Ascending aorta (tissue), 2 donors: ENCODE data around the gene DACH1. TPM values are rescaled to one million over a fixed set of nuclear protein-coding genes. Genes with fewer than 3 reads are reported as not detected.

Experiments used
- DNase-seq, 2 donors: peaks; one replicate each; pipeline ENCODE4 v3.0.0-alpha.2; 2019; ENCODE audit warnings: low spot score in 2 of 2
- H3K27ac ChIP-seq, 2 donors: fragments of 200-600 bp; sonication (generic); one replicate each; pipeline ENCODE4 v1.5.1; 2016 to 2017; ENCODE audit warnings: mild to moderate bottlenecking in 1 of 2
- H3K27me3 ChIP-seq: fragments of 200-600 bp; sonication (generic); one replicate; pipeline ENCODE4 v1.5.1; 2017
- H3K36me3 ChIP-seq, 2 donors: fragments of 200-600 bp; sonication (generic); one replicate each; pipeline ENCODE4 v1.5.1; 2016
- H3K4me1 ChIP-seq, 2 donors: fragments of 200-600 bp; sonication (generic); one replicate each; pipeline ENCODE4 v1.5.1; 2016 to 2017; ENCODE audit warnings: mild to moderate bottlenecking in 1 of 2
- H3K4me3 ChIP-seq, 2 donors: fragments of 200-600 bp; sonication (generic); one replicate each; pipeline ENCODE4 v1.5.1; 2016 to 2017; ENCODE audit warnings: mild to moderate bottlenecking in 1 of 2
- H3K9me3 ChIP-seq, 2 donors: fragments of 200-600 bp; sonication (generic); one replicate each; pipeline ENCODE4 v1.5.1; 2016
- CTCF ChIP-seq, 3 experiments: fragments of 200-600 bp in 2 of 3; fragments of 450-650 bp in 1 of 3; sonication (generic) in 2 of 3; IDR thresholded peaks; one replicate each; pipeline ENCODE4 v1.5.1; 2016 to 2019; ENCODE audit warnings: antibody characterized with exemption in 3 of 3, mild to moderate bottlenecking in 1 of 3, moderate library complexity in 1 of 3
- intact Hi-C: fragments of 100-400 bp; cut with DNase I; formaldehyde crosslinking; loops from one replicate; pipeline ENCODE4 v1.15.1; 2023
- total RNA-seq: library from RNA; depleted of rRNA; stranded (reverse); fragments of >200 nt; gene quantifications from one replicate; pipeline ENCODE4 v1.1.0, GENCODE V29; 2016

Gene DACH1
- total RNA-seq, 1 donor from 2014 or later: not detected

- TF ChIP-seq CTCF (IDR thresholded peaks at IDR 0.05): no peak
- Histone ChIP-seq H3K9me3 (no peaks in the 10 kb centered on the region), H3K27me3 (no peaks in the 10 kb centered on the region), H3K27ac (no peak overlapping the region), H3K36me3 (no peaks in the 10 kb centered on the region), H3K4me3 (no peak overlapping the region), H3K4me1 (no peaks in the 10 kb centered on the region)
- DNase-seq: no peak
- intact Hi-C loops: no loop called here
Observed at GRCh38 chr13:71645467-71645866, 221.5 kb downstream of the DACH1 start.

GRCh38 chr13:71644579-71644978 lies 222.4 kb downstream of the DACH1 start:
- Histone ChIP-seq H3K4me1 (no peaks in the 10 kb centered on the region), H3K4me3 (no peak overlapping the region), H3K27me3 (no peaks in the 10 kb centered on the region), H3K9me3 (no peaks in the 10 kb centered on the region), H3K27ac (no peak overlapping the region), H3K36me3 (no peaks in the 10 kb centered on the region)
- no peak for TF ChIP-seq CTCF (IDR thresholded peaks at IDR 0.05)
- no peak for DNase-seq
- intact Hi-C loops: no loop called here

- Histone ChIP-seq H3K4me3 (no peak overlapping the region), H3K4me1 (no peaks in the 10 kb centered on the region), H3K9me3 (no peaks in the 10 kb centered on the region), H3K27ac (no peak overlapping the region), H3K36me3 (no peaks in the 10 kb centered on the region), H3K27me3 (no peaks in the 10 kb centered on the region)
- intact Hi-C loops: no loop called here
- no peak for DNase-seq
- TF ChIP-seq CTCF (IDR thresholded peaks at IDR 0.05): no peak
Observed at GRCh38 chr13:71643448-71643860, 223.6 kb downstream of the DACH1 start.

- H3K9me3 ChIP-seq: no peaks in the 10 kb centered on the region
- H3K27ac ChIP-seq: no peak overlapping the region
- no peaks in the 10 kb centered on the region for H3K27me3 ChIP-seq
- no peak overlapping the region for H3K4me3 ChIP-seq
- no peak for DNase-seq
- no peaks in the 10 kb centered on the region for H3K4me1 ChIP-seq
- H3K36me3 ChIP-seq: no peaks in the 10 kb centered on the region
- intact Hi-C loops: no loop called here
- TF ChIP-seq CTCF (IDR thresholded peaks at IDR 0.05): no peak
Observed at GRCh38 chr13:71638751-71639150, 228.3 kb downstream of the DACH1 start.

DNA sequence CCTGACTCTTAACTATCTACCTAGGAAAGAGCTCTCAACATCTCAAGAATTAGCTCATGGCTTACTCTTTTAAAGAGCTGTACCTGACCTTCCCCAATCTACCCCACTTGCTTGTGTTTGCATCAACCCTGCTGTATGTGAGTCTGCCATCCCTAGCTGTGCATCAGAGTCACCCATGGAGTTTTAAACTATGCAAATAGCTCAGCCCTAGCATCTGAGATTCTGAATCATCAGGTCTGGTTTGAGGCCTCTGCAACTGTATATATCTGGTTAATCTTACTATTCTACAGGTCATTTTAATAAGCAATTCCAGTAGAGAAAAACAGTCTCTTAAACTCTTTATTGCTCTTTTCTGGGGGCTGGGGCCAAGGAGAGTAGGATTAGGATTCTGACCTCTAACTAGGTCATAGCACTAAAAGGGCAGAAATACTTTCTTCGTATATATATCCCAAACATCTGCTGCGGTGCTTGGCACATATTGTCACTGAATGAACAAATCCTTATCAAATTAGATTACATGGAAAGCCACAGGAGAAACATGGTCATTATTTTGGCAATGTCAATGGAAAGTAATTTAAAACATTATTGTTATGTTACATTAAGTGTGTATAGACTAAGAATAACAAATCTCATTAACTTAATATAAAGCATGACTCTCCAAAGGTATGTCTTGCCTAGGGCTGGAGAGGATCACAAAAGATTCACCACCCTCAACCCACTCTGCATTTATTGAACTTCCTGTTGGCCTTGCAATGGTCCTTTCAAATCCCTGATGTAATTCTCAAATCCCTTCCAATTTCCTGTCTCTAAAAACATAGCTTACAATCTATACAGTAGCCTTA lies 232.2 kb downstream of the DACH1 start:
- no peak for DNase-seq
- Histone ChIP-seq H3K4me1 (no peaks in the 10 kb centered on the region), H3K27ac (no peak overlapping the region), H3K27me3 (no peaks in the 10 kb centered on the region), H3K9me3 (no peaks in the 10 kb centered on the region), H3K4me3 (no peak overlapping the region), H3K36me3 (no peaks in the 10 kb centered on the region)
- intact Hi-C loops: no loop called here
- no peak for TF ChIP-seq CTCF (IDR thresholded peaks at IDR 0.05)
